Psoas muscle (tissue), 8 donors: ENCODE measurements around the gene PAQR4. TPM values are rescaled to one million over a fixed set of nuclear protein-coding genes. Genes with fewer than 3 reads are reported as not detected.
"Not testable (repeated sequence)": the region's sequence is repeated elsewhere in the genome, so short reads cannot be mapped to it uniquely, and the experiment has no call there.

ENCODE experiments used
- ATAC-seq, 4 donors: fragments of 200-7000 bp; cut with Tn5 transposase; one replicate each; pipeline ENCODE4 v1.9.1; 2020; ENCODE audit warnings: moderate library complexity in 3 of 4, mild to moderate bottlenecking in 2 of 4
- DNase-seq, 2 donors: peaks; one replicate each; pipeline ENCODE4 v3.0.0-alpha.2; 2020
- H3K27ac ChIP-seq: fragments of 200-600 bp; one replicate; pipeline ENCODE4 v1.8.0; 2022
- H3K27me3 ChIP-seq, 3 donors: fragments of 200-600 bp in 1 of 3; one replicate each; pipeline versions ENCODE4 v1.6.1 to v1.8.0; 2013 to 2022; ENCODE audit warnings: low read length in 2 of 3, mild to moderate bottlenecking in 2 of 3, moderate library complexity in 1 of 3; ENCODE audit not compliant: insufficient read depth in 3 of 3
- H3K36me3 ChIP-seq, 2 donors: fragments of 200-600 bp in 1 of 2; one replicate each; pipeline versions ENCODE4 v1.6.1 to v1.8.0; 2013 to 2022; ENCODE audit warnings: low read depth in 1 of 2, mild to moderate bottlenecking in 1 of 2, moderate library complexity in 1 of 2; ENCODE audit not compliant: insufficient read depth in 1 of 2
- H3K4me1 ChIP-seq: fragments of 200-600 bp; one replicate; pipeline ENCODE4 v1.8.0; 2022
- H3K4me3 ChIP-seq: fragments of 200-600 bp; one replicate; pipeline ENCODE4 v1.8.0; 2022; ENCODE audit warnings: mild to moderate bottlenecking
- H3K9me3 ChIP-seq: fragments of 200-600 bp; one replicate; pipeline ENCODE4 v1.8.0; 2022
- CTCF ChIP-seq: fragments of 200-600 bp; IDR thresholded peaks from one replicate; pipeline ENCODE4 v1.8.0; 2022; ENCODE audit warnings: antibody characterized with exemption
- WGBS, 3 donors: extraction: QIAGEN DNeasy Blood & Tissue Kit; methylation state at CpG; one replicate each; pipeline versions ENCODE4 v1.1.6 to v1.1.7; 2013; 5-methylcytosine and 5-hydroxymethylcytosine counted together
- intact Hi-C, 2 donors: fragments of 100-400 bp; cut with DNase I; formaldehyde crosslinking; loops; one replicate each; pipeline versions ENCODE4 v1.11.0 to v1.14.2; 2022
- polyA plus RNA-seq, 3 donors: library from polyadenylated mRNA; stranded (reverse); fragments of 200-250 nt; gene quantifications; one replicate each; pipeline ENCODE4 v1.2.3, GENCODE V29; 2013
- total RNA-seq, 4 donors: library from RNA; stranded (reverse); fragmentation: NEBNext Ultra II Directional in 2 of 4; extraction: Animal tissue kit (Norgen Biotek cat#: 25700) in 2 of 4; gene quantifications; one replicate each; pipeline versions ENCODE4 v1.2.1 to v1.2.4, GENCODE V29; 2021 to 2023
- donor health status: healthy with polysubstance abuse.
- donor health status: DM: no; HTN: no; CAD: no; lungs with moderate emphysema.
- donor health status: Bipolar disorder and iron deficiency.
- donor health status: healthy.
- donor health status: DM: yes; HTN: yes; CAD: no.
- donor health status: DM: no; HTN: no; CAD: no.
- donor health status: DM: no; HTN: no; CAD: no.
- donor health status: DM: yes; HTN: yes; CAD: no.

Gene PAQR4
- total and polyA plus RNA-seq, 7 donors, result 4.6 to 26.1 (median 12.3) TPM

DNA sequence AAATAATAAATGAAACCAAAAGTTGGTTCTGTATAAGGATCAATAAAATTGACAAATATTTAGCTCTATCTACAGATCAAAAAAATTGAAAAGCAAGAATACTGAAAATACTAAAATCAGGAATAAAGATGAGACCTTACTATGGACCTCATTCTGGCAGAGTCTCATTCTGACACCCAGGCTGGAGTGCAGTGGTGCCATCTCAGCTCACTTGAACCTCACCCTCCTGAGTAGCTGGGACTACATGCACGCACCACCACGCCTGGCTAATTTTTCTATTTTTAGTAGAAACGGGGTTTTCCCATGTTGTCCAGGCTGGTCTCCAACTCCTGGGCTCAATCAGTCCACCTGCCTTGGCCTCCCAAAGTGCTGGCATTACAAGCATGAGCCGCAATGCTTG is 27.1 kb upstream of the PAQR4 start:
- ATAC-seq (peak in 2 of 4 donors; percentile 24 to 42), DNase-seq (no peak)
- H3K4me3 ChIP-seq, result no peak overlapping the region
- H3K27me3 ChIP-seq, result no peaks in the 10 kb centered on the region
- no peak for TF ChIP-seq CTCF
- H3K9me3 ChIP-seq, result no peaks in the 10 kb centered on the region
- H3K27ac ChIP-seq, result no peak overlapping the region
- H3K4me1 ChIP-seq, result no peaks in the 10 kb centered on the region
- 29 to 57% (median 32%) methylated on average over 4 of the region's 4 CpGs for WGBS, 3 donors
- intact Hi-C loops, result no loop called here
- peaks cover 6 to 83% of the 10 kb centered on the region in 2 donors for H3K36me3 ChIP-seq

GRCh38 chr16:2943716-2944115 is 25.4 kb upstream of the PAQR4 start:
- ATAC-seq, intact Hi-C loops, DNase-seq, H3K9me3 ChIP-seq, H3K27me3 ChIP-seq, H3K4me1 ChIP-seq, H3K27ac ChIP-seq, H3K4me3 ChIP-seq: not testable (repeated sequence)
- peaks cover 3 to 69% of the 10 kb centered on the region in 2 donors for H3K36me3 ChIP-seq
- 87 to 90% (median 90%) methylated on average over 12 of the region's 12 CpGs for WGBS, 3 donors

DNA sequence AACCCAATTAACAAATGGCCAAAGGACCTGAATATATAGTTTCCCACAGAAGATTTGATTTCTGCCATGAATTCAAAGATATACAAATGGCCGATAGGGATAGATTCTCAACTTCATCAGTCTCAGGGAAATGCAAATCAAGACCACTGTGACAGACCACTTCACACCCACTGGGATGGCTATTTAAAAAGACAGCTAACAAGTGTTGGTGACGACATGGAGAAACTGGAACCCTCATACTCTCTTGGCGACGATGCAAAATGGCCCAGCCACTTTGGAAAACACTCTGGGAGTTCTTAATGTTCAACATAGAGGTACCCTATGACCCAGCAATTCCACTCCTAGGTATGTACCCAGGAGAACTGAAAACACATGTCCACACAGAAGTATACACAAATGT is 22.5 kb upstream of the PAQR4 start:
- Histone ChIP-seq H3K27ac (no peak overlapping the region), H3K9me3 (no peaks in the 10 kb centered on the region), H3K4me3 (no peak overlapping the region), H3K4me1 (peaks cover 20% of the 10 kb centered on the region), H3K36me3 (peaks cover 3 to 53% of the 10 kb centered on the region in 2 donors), H3K27me3 (no peaks in the 10 kb centered on the region)
- 94 to 98% (median 94%) methylated on average over 4 of the region's 4 CpGs for WGBS, 3 donors
- no peak for TF ChIP-seq CTCF
- ATAC-seq (no peak), DNase-seq (no peak)
- intact Hi-C loops, result no loop called here

GRCh38 chr16:2948807-2949704 is 20.1 kb upstream of the PAQR4 start:
- WGBS, 3 donors, result 39 to 67% (median 41%) methylated on average over 36 of the region's 36 CpGs
- Histone ChIP-seq H3K4me1 (peaks cover 20% of the 10 kb centered on the region), H3K27ac (peak overlapping the region; percentile 55), H3K9me3 (no peaks in the 10 kb centered on the region), H3K36me3 (peaks cover 0 to 34% of the 10 kb centered on the region in 2 donors), H3K4me3 (no peak overlapping the region), H3K27me3 (no peaks in the 10 kb centered on the region)
- DNase-seq (peak in 1 of 2 donors; percentile 39), ATAC-seq (peak; percentile 46 to 79 (median 60))
- TF ChIP-seq CTCF, result no peak
- intact Hi-C loops, result no loop called here

DNA sequence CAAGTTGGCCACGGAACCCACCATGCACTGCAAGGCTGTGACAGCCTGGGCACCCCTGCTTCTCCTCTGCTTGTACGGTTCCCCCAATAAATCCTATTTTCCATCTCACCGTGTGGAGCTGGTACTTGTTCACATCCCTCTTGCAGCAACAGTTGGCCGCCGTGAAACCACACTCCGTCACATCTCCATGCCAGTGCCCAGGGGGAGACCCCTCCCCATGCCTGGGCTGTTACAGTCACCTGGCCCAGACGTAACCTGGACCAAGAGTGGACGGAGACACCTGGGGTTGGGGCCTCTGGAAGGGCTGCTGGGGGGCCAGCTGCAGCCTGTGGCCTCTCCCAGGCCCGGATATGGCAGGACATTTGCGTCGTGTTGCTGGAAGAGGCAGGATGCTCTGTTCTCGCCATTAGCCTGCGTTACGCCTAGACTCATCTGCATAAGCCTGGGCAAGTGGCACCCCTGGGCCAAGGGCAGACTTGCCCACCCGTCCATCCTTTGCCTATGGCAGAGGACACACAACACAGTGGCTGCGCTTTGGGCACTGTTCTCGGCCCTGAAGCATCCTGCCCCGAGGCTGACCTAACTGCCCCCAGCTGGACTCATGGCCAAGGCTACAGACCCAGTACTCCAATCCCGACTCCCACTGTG is 19.3 kb upstream of the PAQR4 start:
- ATAC-seq (peak in 3 of 4 donors; percentile 9 to 16 (median 10)), DNase-seq (peak in 1 of 2 donors; percentile 28)
- Histone ChIP-seq H3K9me3 (no peaks in the 10 kb centered on the region), H3K36me3 (peaks cover 0 to 26% of the 10 kb centered on the region in 2 donors), H3K27me3 (peaks cover 0 to 5% (median 0%) of the 10 kb centered on the region in 3 donors), H3K4me1 (peaks cover 20% of the 10 kb centered on the region), H3K27ac (peak overlapping the region; percentile 55), H3K4me3 (no peak overlapping the region)
- TF ChIP-seq CTCF, result no peak
- intact Hi-C loops, result no loop called here
- WGBS, 3 donors, result 82 to 91% (median 86%) methylated on average over 18 to 19 of the region's 19 CpGs
